ENCODE data around the gene SUGP2. TPM values are rescaled to one million over a fixed set of nuclear protein-coding genes. Genes with fewer than 3 reads are reported as not detected.
"Not testable (repeated sequence)": the region's sequence is repeated elsewhere in the genome, so short reads cannot be mapped to it uniquely, and the experiment has no call there.

The SUGP2 gene
- polyA plus RNA-seq, 1 experiment: 44.2 TPM

DNA sequence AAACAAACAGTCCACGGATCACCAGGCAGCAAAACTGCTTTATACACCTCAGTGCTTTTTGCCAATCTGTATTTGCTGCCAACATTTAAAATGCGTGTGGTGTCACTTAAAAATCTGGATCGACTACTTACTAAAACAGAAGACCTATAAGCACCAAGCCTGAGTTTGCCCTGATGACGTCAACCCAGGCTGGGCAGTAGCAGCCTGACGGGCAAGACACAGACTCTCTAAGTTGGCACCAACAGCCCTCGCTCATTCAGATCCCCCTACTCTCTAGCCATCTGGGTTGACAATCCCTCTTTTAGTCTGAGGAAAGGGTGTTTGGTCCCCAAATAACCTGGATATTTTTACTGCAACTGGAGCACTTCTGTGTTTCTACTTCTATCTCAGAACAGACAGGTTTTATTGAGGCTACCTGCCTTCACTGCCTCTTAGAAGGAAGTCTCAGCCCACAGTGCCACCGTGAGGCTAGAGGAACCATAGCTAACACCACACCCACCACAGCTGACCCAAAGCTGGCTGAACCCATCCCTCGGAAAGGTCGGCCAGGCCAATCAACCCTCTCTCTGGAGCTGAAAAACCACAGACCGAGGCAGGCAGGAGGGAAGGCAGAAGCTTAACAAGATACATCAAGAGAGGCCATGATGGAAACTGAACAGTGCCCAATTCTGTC lies 6.9 kb downstream of the SUGP2 start:
- Histone ChIP-seq H3K9me3 (ENCODE audit: control insufficient read depth, insufficient read depth, low read length) (no peaks in the 10 kb centered on the region), H3K27me3 (ENCODE audit: control insufficient read depth, insufficient read depth, low read length) (no peaks in the 10 kb centered on the region), H3K27ac (ENCODE audit: low read depth, low read length) (no peak overlapping the region), H3K4me3 (ENCODE audit: low read depth, low read length) (no peak overlapping the region)
- peak; percentile 12; the same call in 1 of the 2 replicates for TF ChIP-seq CTCF (IDR thresholded peaks at IDR 0.05; ENCODE audit: low read depth, low read length)
- DNase-seq (ENCODE audit: low read depth, low spot score): no peak
- CTCF ChIA-PET: interaction anchor here (1.3 kb wide), 1 partner anchor 31 kb away, joined by 3 read pairs; no protein-coding TSS in a partner anchor
- POLR2A ChIA-PET: no interaction called here

GRCh38 chr19:19025861-19026260 lies 7.5 kb downstream of the SUGP2 start:
- Histone ChIP-seq H3K4me3 (ENCODE audit: low read depth, low read length) (no peak overlapping the region), H3K9me3 (ENCODE audit: control insufficient read depth, insufficient read depth, low read length) (no peaks in the 10 kb centered on the region), H3K27me3 (ENCODE audit: control insufficient read depth, insufficient read depth, low read length) (no peaks in the 10 kb centered on the region), H3K27ac (ENCODE audit: low read depth, low read length) (no peak overlapping the region)
- no peak for DNase-seq (ENCODE audit: low read depth, low spot score)
- TF ChIP-seq CTCF (IDR thresholded peaks at IDR 0.05; ENCODE audit: low read depth, low read length): no peak
- CTCF ChIA-PET: no interaction called here
- POLR2A ChIA-PET: no interaction called here

DNA sequence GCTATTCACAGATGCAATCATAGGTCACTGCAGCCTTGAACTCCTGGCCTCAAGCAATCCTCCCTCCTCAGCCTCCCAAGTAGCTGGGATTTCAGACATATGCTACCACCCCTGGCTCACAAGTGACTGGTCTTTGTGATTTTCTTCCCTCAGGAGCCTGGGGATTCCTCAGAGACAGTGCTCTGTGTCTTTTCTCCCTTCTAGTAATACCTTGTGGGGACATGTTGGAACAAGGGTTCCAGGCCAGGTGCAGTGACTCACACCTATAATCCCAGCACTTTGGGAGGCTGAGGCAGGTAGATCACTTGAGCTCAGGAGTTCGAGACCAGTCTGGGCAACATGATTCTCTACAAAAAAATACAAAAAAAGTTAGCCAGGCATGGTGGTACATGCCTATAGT lies 9.9 kb downstream of the SUGP2 start:
- CTCF ChIA-PET; H3K27ac ChIP-seq (ENCODE audit: low read depth, low read length); H3K9me3 ChIP-seq (ENCODE audit: control insufficient read depth, insufficient read depth, low read length); H3K27me3 ChIP-seq (ENCODE audit: control insufficient read depth, insufficient read depth, low read length); H3K4me3 ChIP-seq (ENCODE audit: low read depth, low read length); POLR2A ChIA-PET; DNase-seq (ENCODE audit: low read depth, low spot score): not testable (repeated sequence)

DNA sequence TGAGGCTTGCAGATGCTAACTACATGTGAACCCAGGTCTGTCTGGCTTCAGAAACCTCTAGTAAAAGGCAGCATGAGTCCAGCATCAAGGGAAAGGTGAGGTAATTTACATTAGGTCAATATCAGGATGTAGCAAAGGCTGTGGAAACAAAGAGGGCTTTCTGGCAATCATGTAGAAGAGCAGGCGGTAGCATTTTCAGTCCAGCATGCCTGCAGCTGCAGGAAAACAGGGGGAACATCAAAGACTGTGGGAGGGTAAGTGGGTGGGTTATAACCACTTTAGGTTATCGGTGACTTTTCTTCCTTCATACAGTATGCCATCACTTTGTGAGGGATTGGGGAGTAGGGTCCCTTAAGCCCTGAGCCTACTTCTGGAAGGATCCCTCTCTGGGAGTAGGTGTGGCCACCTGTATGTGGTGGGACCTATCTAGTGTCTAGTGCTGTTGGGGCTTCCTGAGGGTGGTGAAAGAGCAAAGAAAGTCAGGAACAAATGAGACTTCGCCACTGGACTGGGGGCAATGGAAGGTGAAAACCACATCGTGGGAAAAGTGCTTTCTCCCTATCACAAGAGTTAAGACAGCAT lies 10.8 kb downstream of the SUGP2 start:
- ChIA-PET POLR2A (no interaction called here), CTCF (no interaction called here)
- Histone ChIP-seq H3K4me3 (ENCODE audit: low read depth, low read length) (no peak overlapping the region), H3K27ac (ENCODE audit: low read depth, low read length) (peak overlapping the region; percentile 31), H3K27me3 (ENCODE audit: control insufficient read depth, insufficient read depth, low read length) (no peaks in the 10 kb centered on the region), H3K9me3 (ENCODE audit: control insufficient read depth, insufficient read depth, low read length) (no peaks in the 10 kb centered on the region)
- no peak for TF ChIP-seq CTCF (IDR thresholded peaks at IDR 0.05; ENCODE audit: low read depth, low read length)
- DNase-seq (ENCODE audit: low read depth, low spot score): no peak

DNA sequence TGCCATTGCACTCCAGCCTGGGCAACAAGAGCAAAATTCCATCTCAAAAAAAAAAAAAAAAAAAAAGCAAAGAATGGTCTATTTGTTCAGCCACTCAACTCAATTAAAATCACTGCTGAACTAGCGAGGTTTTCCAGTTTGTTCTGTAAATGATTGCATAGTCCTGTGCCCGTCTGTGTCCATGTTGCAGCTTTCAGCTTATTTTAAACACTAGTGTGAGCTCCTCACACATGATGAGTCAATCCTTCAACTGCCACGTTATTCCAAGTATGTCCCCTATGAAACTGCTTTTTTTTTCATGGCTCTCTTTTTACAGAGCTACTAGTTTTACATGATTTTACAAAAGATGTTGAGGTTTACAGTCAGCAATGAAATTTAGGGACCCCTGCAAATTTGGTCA lies 12.2 kb downstream of the SUGP2 start:
- no peak for TF ChIP-seq CTCF (IDR thresholded peaks at IDR 0.05; ENCODE audit: low read depth, low read length)
- H3K27me3 ChIP-seq (ENCODE audit: control insufficient read depth, insufficient read depth, low read length): no peaks in the 10 kb centered on the region
- H3K4me3 ChIP-seq (ENCODE audit: low read depth, low read length): no peak overlapping the region
- POLR2A ChIA-PET: interaction anchor here (0.7 kb wide), 4 partner anchors 11 to 604 kb away, joined by 3 to 7 read pairs (median 4); no protein-coding TSS in a partner anchor
- no peaks in the 10 kb centered on the region for H3K9me3 ChIP-seq (ENCODE audit: control insufficient read depth, insufficient read depth, low read length)
- DNase-seq (ENCODE audit: low read depth, low spot score): peak; percentile 27
- CTCF ChIA-PET: interaction anchor here (0.6 to 1.4 kb wide), 3 partner anchors 26 to 48 kb away, joined by 3 to 5 read pairs (median 4); no protein-coding TSS in a partner anchor
- peak overlapping the region; percentile 76 for H3K27ac ChIP-seq (ENCODE audit: low read depth, low read length)
